ENCODE results near the gene SPINDOC.
"Not testable (repeated sequence)": the region's sequence is repeated elsewhere in the genome, so short reads cannot be mapped to it uniquely, and the experiment has no call there.

SPINDOC gene

GRCh38 chr11:63785823-63786222 is 27.4 kb upstream of the SPINDOC start:
- in situ Hi-C loops (cut with MboI; ENCODE audit: low sequenced_read_pairs) = no loop called here

- in situ Hi-C loops (cut with MboI; ENCODE audit: low sequenced_read_pairs) = no loop called here
Measured at GRCh38 chr11:63791495-63792167, 21.6 kb upstream of the SPINDOC start.

- in situ Hi-C loops (cut with MboI; ENCODE audit: low sequenced_read_pairs) = no loop called here
Measured at GRCh38 chr11:63793161-63793560, 20.1 kb upstream of the SPINDOC start.

GRCh38 chr11:63795066-63795465 is 18.2 kb upstream of the SPINDOC start:
- in situ Hi-C loops (cut with MboI; ENCODE audit: low sequenced_read_pairs) = no loop called here

- in situ Hi-C loops (cut with MboI; ENCODE audit: low sequenced_read_pairs) = no loop called here
Measured at GRCh38 chr11:63800921-63801320, 12.3 kb upstream of the SPINDOC start.

- in situ Hi-C loops (cut with MboI; ENCODE audit: low sequenced_read_pairs) = no loop called here
Measured at GRCh38 chr11:63802637-63803414, 10.4 kb upstream of the SPINDOC start.

- in situ Hi-C loops (cut with MboI; ENCODE audit: low sequenced_read_pairs) = no loop called here
Measured at GRCh38 chr11:63804259-63804658, 9.0 kb upstream of the SPINDOC start.

- in situ Hi-C loops (cut with MboI; ENCODE audit: low sequenced_read_pairs) = no loop called here
Measured at GRCh38 chr11:63805844-63806415, 7.3 kb upstream of the SPINDOC start.

GRCh38 chr11:63810383-63810782 is 2.9 kb upstream of the SPINDOC start:
- in situ Hi-C loops (cut with MboI; ENCODE audit: low sequenced_read_pairs) = not testable (repeated sequence)

GRCh38 chr11:63811522-63811921 is 1.7 kb upstream of the SPINDOC start:
- in situ Hi-C loops (cut with MboI; ENCODE audit: low sequenced_read_pairs) = no loop called here

- in situ Hi-C loops (cut with MboI; ENCODE audit: low sequenced_read_pairs) = no loop called here
Measured at GRCh38 chr11:63813563-63814382, 517 bp downstream of the SPINDOC start.

- in situ Hi-C loops (cut with MboI; ENCODE audit: low sequenced_read_pairs) = no loop called here
Measured at GRCh38 chr11:63814383-63814736, 1.1 kb downstream of the SPINDOC start.

GRCh38 chr11:63816166-63816565 is 2.9 kb downstream of the SPINDOC start:
- in situ Hi-C loops (cut with MboI; ENCODE audit: low sequenced_read_pairs) = no loop called here

- in situ Hi-C loops (cut with MboI; ENCODE audit: low sequenced_read_pairs) = no loop called here
Measured at GRCh38 chr11:63816732-63817131, 3.5 kb downstream of the SPINDOC start.

GRCh38 chr11:63817758-63818498 is 4.7 kb downstream of the SPINDOC start:
- in situ Hi-C loops (cut with MboI; ENCODE audit: low sequenced_read_pairs) = no loop called here

GRCh38 chr11:63818609-63819008 is 5.4 kb downstream of the SPINDOC start:
- in situ Hi-C loops (cut with MboI; ENCODE audit: low sequenced_read_pairs) = no loop called here

- in situ Hi-C loops (cut with MboI; ENCODE audit: low sequenced_read_pairs) = no loop called here
Measured at GRCh38 chr11:63821411-63821810, 8.2 kb downstream of the SPINDOC start.

- in situ Hi-C loops (cut with MboI; ENCODE audit: low sequenced_read_pairs) = no loop called here
Measured at GRCh38 chr11:63826471-63827190, 13.4 kb downstream of the SPINDOC start.

- in situ Hi-C loops (cut with MboI; ENCODE audit: low sequenced_read_pairs) = no loop called here
Measured at GRCh38 chr11:63829823-63830489, 16.7 kb downstream of the SPINDOC start.

All from hTERT RPE-1 (cell line).